Activated naive CD4-positive, alpha-beta T cell treated with anti-CD3 and anti-CD28 coated beads for 36 hours (primary cell): ENCODE data around the gene PROK1. TPM values are rescaled to one million over a fixed set of nuclear protein-coding genes. Genes with fewer than 3 reads are reported as not detected.
A peak's percentile ranks its signal among the peaks of the same experiment; 100 is the strongest.
"Not testable (repeated sequence)": the region's sequence is repeated elsewhere in the genome, so short reads cannot be mapped to it uniquely, and the experiment has no call there.

Experiments
- CTCF ChIA-PET: fragments of 350-600 bp; sonication (Branson Sonifier 250); formaldehyde crosslinking; loops from one replicate; lab custom pipeline; 2021; ENCODE audit warnings: antibody characterized with exemption; lab: Charles Lee
- DNase-seq: peaks from one replicate; pipeline ENCODE4 v3.0.0-alpha.2; 2020
- H3K27ac Mint-ChIP-seq: one replicate; pipeline ENCODE4 v1.8.0; 2021; ENCODE audit warnings: mild to moderate bottlenecking, mixed read lengths
- H3K27me3 Mint-ChIP-seq: one replicate; pipeline ENCODE4 v1.8.0; 2021; ENCODE audit warnings: low read depth, mixed read lengths
- H3K36me3 Mint-ChIP-seq: one replicate; pipeline ENCODE4 v1.8.0; 2021; ENCODE audit warnings: low read depth, mixed read lengths
- H3K4me1 Mint-ChIP-seq: one replicate; pipeline ENCODE4 v1.8.0; 2021; ENCODE audit warnings: low read depth, mixed read lengths
- H3K4me3 Mint-ChIP-seq: one replicate; pipeline ENCODE4 v1.8.0; 2021; ENCODE audit warnings: mild to moderate bottlenecking, moderate library complexity, mixed read lengths
- H3K9me3 Mint-ChIP-seq: one replicate; pipeline ENCODE4 v1.8.0; 2021; ENCODE audit warnings: mixed read lengths
- intact Hi-C: fragments of 100-400 bp; cut with micrococcal nuclease; formaldehyde crosslinking; loops from one replicate; pipeline ENCODE4 v1.15.1; 2023
- total RNA-seq, 2 experiments: library from RNA; stranded (reverse); gene quantifications; one replicate each; pipeline ENCODE4 v1.2.3, GENCODE V29; 2021

Gene PROK1
- total RNA-seq: not detected

DNA sequence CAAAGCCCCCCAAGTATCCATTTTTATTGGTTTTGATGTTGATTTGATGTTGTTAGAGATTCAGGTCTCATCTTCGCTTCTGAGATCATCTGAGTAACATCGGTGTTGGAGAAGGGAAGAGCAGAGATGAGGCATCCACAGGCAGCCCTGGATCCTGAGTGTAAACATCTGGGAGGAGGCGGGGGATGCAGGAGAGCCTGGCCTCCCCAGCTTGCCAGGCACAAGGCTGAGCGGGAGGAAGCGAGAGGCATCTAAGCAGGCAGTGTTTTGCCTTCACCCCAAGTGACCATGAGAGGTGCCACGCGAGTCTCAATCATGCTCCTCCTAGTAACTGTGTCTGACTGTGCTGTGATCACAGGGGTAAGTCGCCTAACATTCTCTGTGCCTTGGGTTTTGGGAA, at the start of gene PROK1:
Gene PROK1 (plus strand): TSS at position 221 of the 400 bp plus-strand sequence. CDS start 68 bp downstream, at position 289.
- CTCF ChIA-PET: interaction anchor here (0.6 to 1.2 kb wide), 3 partner anchors 9 to 250 kb away, joined by 3 to 6 read pairs (median 6); no protein-coding TSS in a partner anchor
- DNase-seq: no peak
- Mint-ChIP-seq H3K4me3 (no peak within 1 kb of the TSS), H3K4me1 (no peaks in the 10 kb centered on the region), H3K27me3 (no peaks in the 10 kb centered on the region), H3K36me3 (no peaks in the 10 kb centered on the region), H3K9me3 (no peaks in the 10 kb centered on the region), H3K27ac (no peak within 1 kb of the TSS)
- intact Hi-C loops: no loop called here

DNA sequence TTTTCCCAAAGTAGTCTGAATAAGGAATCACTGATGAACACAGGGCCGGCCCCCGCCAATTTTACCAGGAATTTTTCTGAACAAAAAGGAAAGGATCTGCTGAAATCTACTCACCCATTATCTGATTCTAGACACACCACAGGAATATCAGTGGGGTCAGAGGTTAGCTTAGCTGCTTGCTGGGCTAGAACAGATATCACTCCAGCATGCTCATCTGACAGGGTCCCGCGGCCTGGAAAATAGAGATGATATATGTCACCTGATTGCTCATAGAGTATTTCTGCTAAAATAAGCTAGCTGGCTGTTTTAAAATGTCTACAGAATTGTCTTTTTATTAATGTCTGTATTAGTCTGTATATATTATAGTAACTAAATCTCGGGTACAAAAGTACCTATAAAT, 47.1 kb upstream of the PROK1 start:
- Mint-ChIP-seq H3K27ac (no peak overlapping the region), H3K36me3 (peaks cover 15% of the 10 kb centered on the region), H3K27me3 (no peaks in the 10 kb centered on the region), H3K9me3 (no peaks in the 10 kb centered on the region), H3K4me3 (no peak overlapping the region), H3K4me1 (peaks cover 12% of the 10 kb centered on the region)
- intact Hi-C loops: no loop called here
- DNase-seq: no peak
- CTCF ChIA-PET: interaction anchor here (0.6 to 1.3 kb wide), 3 partner anchors 24 to 92 kb away, joined by 3 to 4 read pairs (median 4); no protein-coding TSS in a partner anchor

DNA sequence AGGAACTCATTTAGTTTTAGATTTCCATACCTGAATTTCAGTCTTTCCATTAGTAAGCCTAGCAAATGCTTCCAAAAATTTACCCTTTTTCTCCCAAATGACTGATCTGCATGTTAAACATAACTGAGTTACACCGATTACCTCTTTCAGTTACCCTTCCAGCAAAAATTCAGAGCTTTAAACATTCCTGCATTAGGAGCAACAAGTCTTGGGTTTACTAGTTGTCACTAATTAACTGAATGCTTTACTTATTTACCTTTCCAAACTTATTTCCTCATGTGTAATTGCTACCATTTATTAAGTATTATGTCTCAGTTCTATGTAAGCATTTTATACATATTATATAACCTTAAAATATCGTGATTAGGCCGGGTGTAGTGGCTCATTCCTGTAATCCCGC, 46.5 kb upstream of the PROK1 start:
- peaks cover 15% of the 10 kb centered on the region for H3K36me3 Mint-ChIP-seq
- DNase-seq: no peak
- no peaks in the 10 kb centered on the region for H3K9me3 Mint-ChIP-seq
- intact Hi-C loops: no loop called here
- H3K27ac Mint-ChIP-seq: no peak overlapping the region
- no peaks in the 10 kb centered on the region for H3K27me3 Mint-ChIP-seq
- no peak overlapping the region for H3K4me3 Mint-ChIP-seq
- CTCF ChIA-PET: interaction anchor here (0.9 to 1.4 kb wide), 3 partner anchors 56 to 197 kb away, joined by 4 to 8 read pairs (median 4); no protein-coding TSS in a partner anchor
- H3K4me1 Mint-ChIP-seq: peaks cover 15% of the 10 kb centered on the region

- H3K4me3 Mint-ChIP-seq: peak overlapping the region; percentile 99
- H3K27ac Mint-ChIP-seq: peak overlapping the region; percentile 96
- peaks cover 15% of the 10 kb centered on the region for H3K4me1 Mint-ChIP-seq
- not testable (repeated sequence) for H3K27me3 Mint-ChIP-seq, DNase-seq, H3K36me3 Mint-ChIP-seq, H3K9me3 Mint-ChIP-seq
- intact Hi-C loops: loop anchor here (2.0 to 5.0 kb wide), 2 partner anchors 34 to 196 kb away; partner anchors contain the start of gene KCNC4
- CTCF ChIA-PET: interaction anchor here (0.9 kb wide), 1 partner anchor 54 kb away, joined by 4 read pairs; no protein-coding TSS in a partner anchor
These were observed 44.5 kb upstream of the PROK1 start for GRCh38 chr1:110406407-110406806.

- no peaks in the 10 kb centered on the region for H3K9me3 Mint-ChIP-seq
- peak; percentile 96 for DNase-seq
- H3K27ac Mint-ChIP-seq: peak within 1 kb of the TSS; percentile 96
- CTCF ChIA-PET: interaction anchor here (0.8 to 2.7 kb wide), 11 partner anchors 9 to 211 kb away, joined by 3 to 24 read pairs (median 6); no protein-coding TSS in a partner anchor
- peak within 1 kb of the TSS; percentile 99 for H3K4me3 Mint-ChIP-seq
- intact Hi-C loops: loop anchor here (1.0 to 5.0 kb wide), 4 partner anchors 35 to 373 kb away; partner anchors contain the start of genes KCNC4 and STRIP1
- H3K4me1 Mint-ChIP-seq: peaks cover 15% of the 10 kb centered on the region
- no peaks in the 10 kb centered on the region for H3K27me3 Mint-ChIP-seq
- peaks cover 8% of the 10 kb centered on the region for H3K36me3 Mint-ChIP-seq
These were observed 43.4 kb upstream of the PROK1 start, which contains the start of gene LAMTOR5 for GRCh38 chr1:110407260-110408210. TSS of gene LAMTOR5 (minus strand) at chr1:110407694. CDS start at chr1:110407620, 74 bp downstream.

DNA sequence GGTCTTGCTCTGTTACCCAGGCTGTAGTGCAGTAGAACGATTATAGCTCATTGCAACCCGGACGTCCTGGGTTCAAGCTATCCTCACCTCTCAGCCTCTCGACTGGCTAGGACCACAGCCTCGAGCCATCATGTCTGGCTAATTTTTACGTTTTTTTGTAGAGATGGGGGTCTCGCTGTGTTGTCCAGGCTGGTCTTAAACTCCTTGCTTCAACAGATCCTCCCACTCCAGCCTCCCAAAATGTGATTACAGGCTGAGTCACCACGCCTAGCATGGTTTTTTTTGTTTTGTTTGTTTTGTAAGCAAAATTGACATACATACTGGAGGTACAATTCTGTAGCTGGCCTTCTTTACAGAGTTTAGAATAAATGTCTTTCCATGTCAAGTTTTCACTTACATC, 42.5 kb upstream of the PROK1 start:
- DNase-seq: no peak
- intact Hi-C loops: loop anchor here (5.0 kb wide), 1 partner anchor 36 kb away; no protein-coding TSS in a partner anchor
- H3K27me3 Mint-ChIP-seq: no peaks in the 10 kb centered on the region
- no peak overlapping the region for H3K27ac Mint-ChIP-seq
- H3K9me3 Mint-ChIP-seq: no peaks in the 10 kb centered on the region
- CTCF ChIA-PET: interaction anchor here (0.7 to 2.7 kb wide), 13 partner anchors 8 to 212 kb away, joined by 3 to 24 read pairs (median 6); no protein-coding TSS in a partner anchor
- peak overlapping the region; percentile 99 for H3K4me3 Mint-ChIP-seq
- peaks cover 15% of the 10 kb centered on the region for H3K4me1 Mint-ChIP-seq
- peaks cover 8% of the 10 kb centered on the region for H3K36me3 Mint-ChIP-seq

- H3K4me1 Mint-ChIP-seq: peaks cover 15% of the 10 kb centered on the region
- no peak overlapping the region for H3K4me3 Mint-ChIP-seq
- H3K9me3 Mint-ChIP-seq: no peaks in the 10 kb centered on the region
- intact Hi-C loops: loop anchor here (5.0 kb wide), 1 partner anchor 37 kb away; no protein-coding TSS in a partner anchor
- H3K27ac Mint-ChIP-seq: no peak overlapping the region
- H3K36me3 Mint-ChIP-seq: peaks cover 5% of the 10 kb centered on the region
- H3K27me3 Mint-ChIP-seq: no peaks in the 10 kb centered on the region
- DNase-seq: no peak
- CTCF ChIA-PET: interaction anchor here (0.7 to 2.7 kb wide), 10 partner anchors 8 to 213 kb away, joined by 3 to 24 read pairs (median 6); no protein-coding TSS in a partner anchor
These were observed 41.6 kb upstream of the PROK1 start for GRCh38 chr1:110409316-110409715.

DNA sequence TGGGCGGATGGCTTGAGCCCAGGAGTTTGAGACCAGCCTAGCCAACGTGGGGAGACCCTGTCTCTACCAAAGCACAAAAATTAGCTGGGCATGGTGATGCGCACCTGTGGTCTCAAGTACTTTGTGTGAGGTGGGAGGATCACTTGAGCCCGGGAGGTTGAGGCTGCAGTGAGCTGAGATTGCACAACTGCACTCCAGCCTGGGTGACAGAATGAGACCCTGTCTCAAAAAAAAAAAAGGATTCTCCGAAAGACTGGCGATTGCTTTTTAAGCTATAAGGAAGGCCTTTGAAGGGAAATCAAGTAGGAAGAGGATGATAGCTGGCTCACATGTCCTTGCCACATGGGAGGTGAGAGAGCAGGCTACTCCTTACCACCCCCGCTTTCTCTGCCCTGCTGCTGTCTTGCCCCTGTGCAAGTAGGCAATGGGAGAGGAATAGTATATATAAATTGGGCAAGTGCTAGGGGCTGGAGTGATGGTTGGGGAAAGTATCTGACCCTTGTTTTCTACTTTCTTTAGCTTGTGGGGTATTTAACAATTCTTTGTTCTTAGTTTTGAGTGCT, 39.7 kb upstream of the PROK1 start:
- Mint-ChIP-seq H3K4me3 (no peak overlapping the region), H3K4me1 (peaks cover 12% of the 10 kb centered on the region), H3K27ac (no peak overlapping the region), H3K36me3 (peaks cover 3% of the 10 kb centered on the region), H3K27me3 (no peaks in the 10 kb centered on the region), H3K9me3 (no peaks in the 10 kb centered on the region)
- CTCF ChIA-PET: interaction anchor here (0.6 to 3.4 kb wide), 24 partner anchors 9 to 323 kb away, joined by 3 to 51 read pairs (median 4); partner anchors contain the start of gene KCNC4
- intact Hi-C loops: loop anchor here (5.0 kb wide), 1 partner anchor 51 kb away; no protein-coding TSS in a partner anchor
- no peak for DNase-seq

DNA sequence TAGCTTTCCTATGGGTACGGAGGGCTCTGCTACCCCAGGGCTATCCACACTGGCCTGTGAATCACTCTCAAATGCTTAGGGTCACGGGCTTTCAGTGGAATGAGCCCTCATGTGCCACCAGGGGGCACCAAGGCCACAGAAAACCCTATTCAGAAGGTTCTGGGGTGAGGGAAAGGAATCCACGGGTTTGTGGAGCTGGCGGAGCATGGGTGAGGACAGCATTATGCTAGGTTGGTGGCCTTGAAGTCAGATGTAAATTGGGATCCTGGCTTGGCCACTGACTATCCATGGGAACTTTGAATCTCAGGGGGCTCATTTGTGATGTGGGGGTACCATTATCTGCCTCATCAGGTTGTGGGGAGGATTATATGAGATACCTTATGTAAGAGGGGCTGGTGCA, 38.4 kb upstream of the PROK1 start:
- Mint-ChIP-seq H3K27me3 (no peaks in the 10 kb centered on the region), H3K9me3 (no peaks in the 10 kb centered on the region), H3K27ac (no peak overlapping the region), H3K4me1 (peaks cover 7% of the 10 kb centered on the region), H3K36me3 (peaks cover under 1% of the 10 kb centered on the region), H3K4me3 (no peak overlapping the region)
- intact Hi-C loops: loop anchor here (1.0 to 5.0 kb wide), 3 partner anchors 50 to 210 kb away; no protein-coding TSS in a partner anchor
- peak; percentile 70 for DNase-seq
- CTCF ChIA-PET: interaction anchor here (0.6 to 3.4 kb wide), 25 partner anchors 13 to 370 kb away, joined by 3 to 51 read pairs (median 4); partner anchors contain the start of gene KCNC4

GRCh38 chr1:110413045-110413444, 37.9 kb upstream of the PROK1 start:
- DNase-seq, H3K27me3 Mint-ChIP-seq, H3K4me3 Mint-ChIP-seq, H3K36me3 Mint-ChIP-seq, H3K9me3 Mint-ChIP-seq, H3K4me1 Mint-ChIP-seq, H3K27ac Mint-ChIP-seq: not testable (repeated sequence)
- intact Hi-C loops: loop anchor here (2.0 to 5.0 kb wide), 2 partner anchors 49 to 210 kb away; no protein-coding TSS in a partner anchor
- CTCF ChIA-PET: interaction anchor here (0.6 to 3.4 kb wide), 19 partner anchors 14 to 625 kb away, joined by 3 to 51 read pairs (median 4); partner anchors contain the start of gene KCNC4

- Mint-ChIP-seq H3K36me3 (no peaks in the 10 kb centered on the region), H3K9me3 (no peaks in the 10 kb centered on the region), H3K4me1 (no peaks in the 10 kb centered on the region), H3K27ac (no peak overlapping the region), H3K27me3 (no peaks in the 10 kb centered on the region), H3K4me3 (no peak overlapping the region)
- no peak for DNase-seq
- CTCF ChIA-PET: interaction anchor here (0.6 kb wide), 1 partner anchor 42 kb away, joined by 3 read pairs; no protein-coding TSS in a partner anchor
- intact Hi-C loops: no loop called here
These were observed 32.2 kb upstream of the PROK1 start for GRCh38 chr1:110418729-110419128.
